IMR-90 (cell line): ENCODE results near the gene CD300C. TPM values are rescaled to one million over a fixed set of nuclear protein-coding genes. Genes with fewer than 3 reads are reported as not detected.

Experiments
- ATAC-seq: fragments of 200-7000 bp; cut with Tn5 transposase; 2 replicates; pipeline ENCODE4 v1.9.1; 2020; ENCODE audit warnings: low read depth, mild to moderate bottlenecking, moderate library complexity
- BruUV-seq: library from RNA; stranded (reverse); fragments of 400-500 nt; replicated peaks from 2 replicates; lab custom pipeline; 2021; lab: Mats Ljungman, UMichigan
- CTCF ChIA-PET: fragments of 300-600 bp; formaldehyde crosslinking; extraction: SDS; loops from one replicate; lab custom pipeline; 2021; ENCODE audit warnings: antibody characterized with exemption; lab: Yijun Ruan, JAX
- POLR2A ChIA-PET: fragments of 300-600 bp; sonication (Branson Sonifier 250); formaldehyde crosslinking; loops from one replicate; lab custom pipeline; 2022; ENCODE audit warnings: antibody characterized with exemption; ENCODE audit not compliant: unreplicated experiment; lab: Charles Lee
- DNase-seq: peaks from one replicate; pipeline ENCODE4 v3.0.0; 2013
- H2AFZ ChIP-seq: replicated peaks from 2 replicates; pipeline ENCODE3; 2013; ENCODE audit warnings: low read length, mild to moderate bottlenecking; ENCODE audit not compliant: poor library complexity
- H2AK5ac ChIP-seq: 2 replicates; pipeline ENCODE4 v1.6.1; 2013; ENCODE audit warnings: low read depth, low read length, inconsistent platforms
- H2AK9ac ChIP-seq: replicated peaks from 2 replicates; pipeline ENCODE3; 2013; ENCODE audit warnings: mild to moderate bottlenecking, low read depth, low read length, moderate library complexity; ENCODE audit not compliant: poor library complexity
- H2BK120ac ChIP-seq: 2 replicates; pipeline ENCODE4 v1.6.1; 2013; ENCODE audit warnings: low read depth, low read length, inconsistent platforms
- H2BK15ac ChIP-seq: 3 replicates; pipeline ENCODE4 v1.6.1; 2013; ENCODE audit warnings: low read depth, low read length, inconsistent platforms
- H2BK20ac ChIP-seq: 2 replicates; pipeline ENCODE4 v1.6.1; 2013; ENCODE audit warnings: low read depth, mild to moderate bottlenecking, inconsistent platforms, low read length, moderate library complexity
- H2BK5ac ChIP-seq: 2 replicates; pipeline ENCODE4 v1.6.1; 2013; ENCODE audit warnings: mild to moderate bottlenecking, low read depth, low read length, inconsistent platforms; ENCODE audit not compliant: poor library complexity, severe bottlenecking
- H3K14ac ChIP-seq: replicated peaks from 2 replicates; pipeline ENCODE4 v1.6.1; 2013; ENCODE audit warnings: low read depth, low read length, inconsistent platforms
- H3K18ac ChIP-seq: 2 replicates; pipeline ENCODE4 v1.6.1; 2013; ENCODE audit warnings: low read depth, low read length, control low read depth
- H3K23ac ChIP-seq: 2 replicates; pipeline ENCODE4 v1.6.1; 2013; ENCODE audit warnings: low read depth, low read length, inconsistent platforms
- H3K27ac ChIP-seq: 2 replicates; pipeline ENCODE4 v1.5.1; 2013; ENCODE audit warnings: mild to moderate bottlenecking, control low read depth, low read length; ENCODE audit not compliant: insufficient read depth
- H3K27me3 ChIP-seq: 2 replicates; pipeline ENCODE4 v1.6.1; 2013; ENCODE audit warnings: low read length; ENCODE audit not compliant: control insufficient read depth, insufficient read depth
- H3K36me3 ChIP-seq: 2 replicates; pipeline ENCODE4 v1.6.1; 2013; ENCODE audit warnings: low read length, mixed read lengths; ENCODE audit not compliant: control insufficient read depth, insufficient read depth
- H3K4ac ChIP-seq: 2 replicates; pipeline ENCODE4 v1.6.1; 2013; ENCODE audit warnings: low read depth, low read length, inconsistent platforms
- H3K4me1 ChIP-seq: 2 replicates; pipeline ENCODE4 v1.6.1; 2013; ENCODE audit warnings: low read length, mixed read lengths; ENCODE audit not compliant: control insufficient read depth, insufficient read depth
- H3K4me2 ChIP-seq: 2 replicates; pipeline ENCODE4 v1.6.1; 2013; ENCODE audit warnings: low read depth, mild to moderate bottlenecking, control low read depth, low read length, moderate library complexity
- H3K4me3 ChIP-seq: 2 replicates; pipeline ENCODE4 v1.5.1; 2013; ENCODE audit warnings: low read depth, mild to moderate bottlenecking, control low read depth, low read length, moderate library complexity; ENCODE audit not compliant: insufficient read depth
- H3K56ac ChIP-seq: 2 replicates; pipeline ENCODE4 v1.6.1; 2013; ENCODE audit warnings: low read length, inconsistent platforms; ENCODE audit not compliant: insufficient read depth; ENCODE audit errors: extremely low read depth
- H3K79me1 ChIP-seq, 2 experiments: 2 replicates each; pipeline ENCODE4 v1.6.1; 2013; ENCODE audit warnings: low read length in 2 of 2, inconsistent platforms in 1 of 2, low read depth in 1 of 2
- H3K9ac ChIP-seq: 2 replicates; pipeline ENCODE4 v1.6.1; 2013; ENCODE audit warnings: low read depth, low read length, control low read depth
- H3K9me1 ChIP-seq: 2 replicates; pipeline ENCODE4 v1.6.1; 2013; ENCODE audit warnings: low read length, inconsistent platforms; ENCODE audit not compliant: insufficient read depth
- H3K9me3 ChIP-seq: 2 replicates; pipeline ENCODE4 v1.6.1; 2013; ENCODE audit warnings: low read length; ENCODE audit not compliant: control insufficient read depth, insufficient read depth
- H4K20me1 ChIP-seq: 2 replicates; pipeline ENCODE4 v1.6.1; 2013; ENCODE audit warnings: low read length, inconsistent platforms; ENCODE audit not compliant: insufficient read depth
- H4K5ac ChIP-seq: 2 replicates; pipeline ENCODE4 v1.6.1; 2013; ENCODE audit warnings: mild to moderate bottlenecking, low read depth, low read length, control low read depth
- H4K8ac ChIP-seq, 2 experiments: 2 replicates each; pipeline ENCODE4 v1.6.1; 2013; ENCODE audit warnings: low read depth in 2 of 2, low read length in 2 of 2, control low read depth in 1 of 2, inconsistent platforms in 1 of 2
- H4K91ac ChIP-seq: 2 replicates; pipeline ENCODE4 v1.6.1; 2013; ENCODE audit warnings: low read depth, low read length, inconsistent platforms; ENCODE audit not compliant: insufficient read depth
- BHLHE40 ChIP-seq: fragments of 150-350 bp; IDR thresholded peaks from 2 replicates; pipeline ENCODE4 v1.6.1; 2016; ENCODE audit warnings: mild to moderate bottlenecking, low read depth, low read length
- CEBPB ChIP-seq: IDR thresholded peaks from 2 replicates; pipeline ENCODE4 v1.6.1; 2012; ENCODE audit warnings: low read depth, low read length, improper control_type of control experiment
- CTCF ChIP-seq: conservative IDR thresholded peaks from 2 replicates; pipeline ENCODE4 v1.5.1; 2012; ENCODE audit warnings: mild to moderate bottlenecking, low read depth, low read length, improper control_type of control experiment
- ELK1 ChIP-seq: fragments of 150-350 bp; IDR thresholded peaks from 2 replicates; pipeline ENCODE4 v1.6.1; 2016; ENCODE audit warnings: low read depth, mild to moderate bottlenecking, low read length, moderate library complexity, borderline replicate concordance
- MAFK ChIP-seq: IDR thresholded peaks from 2 replicates; pipeline ENCODE4 v1.6.1; 2012; ENCODE audit warnings: low read depth, low read length, improper control_type of control experiment
- MXI1 ChIP-seq: IDR thresholded peaks from 2 replicates; pipeline ENCODE4 v1.6.1; 2012; ENCODE audit warnings: low read depth, mild to moderate bottlenecking, low read length, moderate library complexity, borderline replicate concordance
- NFE2L2 ChIP-seq: fragments of 150-350 bp; IDR thresholded peaks from 2 replicates; pipeline ENCODE4 v1.6.1; 2016; ENCODE audit warnings: low read depth, mild to moderate bottlenecking, low read length
- POLR2A ChIP-seq: IDR thresholded peaks from 2 replicates; pipeline ENCODE4 v1.6.1; 2012; ENCODE audit warnings: mild to moderate bottlenecking, low read depth, low read length
- RAD21 ChIP-seq: IDR thresholded peaks from 2 replicates; pipeline ENCODE4 v1.6.1; 2012; ENCODE audit warnings: low read length, improper control_type of control experiment
- RCOR1 ChIP-seq: IDR thresholded peaks from 2 replicates; pipeline ENCODE4 v1.6.1; 2012; ENCODE audit warnings: mild to moderate bottlenecking, low read length, improper control_type of control experiment; ENCODE audit not compliant: insufficient replicate concordance
- RFX5 ChIP-seq: IDR thresholded peaks from 2 replicates; pipeline ENCODE4 v1.8.0; 2012; ENCODE audit warnings: low read depth, mild to moderate bottlenecking, low read length, moderate library complexity
- SMC3 ChIP-seq: fragments of 150-350 bp; IDR thresholded peaks from 2 replicates; pipeline ENCODE4 v1.6.1; 2016; ENCODE audit warnings: low read depth, mild to moderate bottlenecking, antibody characterized with exemption, low read length, moderate library complexity
- WGBS, 2 experiments: methylation state at CpG; one replicate each; pipeline versions ENCODE4 v1.1.5 to v1.1.7; 2013; ENCODE audit warnings: missing lambda C conversion rate in 2 of 2; ENCODE audit not compliant: insufficient read length in 1 of 2; ENCODE audit errors: extremely low coverage in 2 of 2; 5-methylcytosine and 5-hydroxymethylcytosine counted together
- dilution Hi-C: fragments of 300-500 bp; cut with HindIII; formaldehyde crosslinking; loops from one replicate; pipeline ENCODE4 v1.14.3; 2018; ENCODE audit warnings: low sequenced_read_pairs; ENCODE audit not compliant: unreplicated experiment
- in situ Hi-C: fragments of 300-500 bp; cut with MboI; formaldehyde crosslinking; loops from 3 replicates; pipeline ENCODE4 v1.14.3; 2019; ENCODE audit warnings: low sequenced_read_pairs, inconsistent platforms, mixed read lengths
- intact Hi-C: fragments of 100-400 bp; cut with micrococcal nuclease; formaldehyde crosslinking; loops from 2 replicates; pipeline ENCODE4 v1.10.0; 2022
- polyA plus RNA-seq, 3 experiments: library from polyadenylated mRNA; depleted of rRNA; stranded (reverse); fragments of >200 nt; gene quantifications; 2 replicates each; pipeline ENCODE4 v1.2.3, GENCODE V29; 2012; ENCODE audit warnings: low replicate concordance in 1 of 3
- total RNA-seq: library from RNA; depleted of rRNA; stranded (reverse); fragments of >200 nt; gene quantifications from 2 replicates; pipeline ENCODE4 v1.2.3, GENCODE V29; 2012
- TF ChIP-seq, protein P1 (sequence below): fragments of 150-350 bp; IDR thresholded peaks from 2 replicates; pipeline ENCODE4 v1.6.1; 2017; ENCODE audit warnings: mild to moderate bottlenecking, antibody characterized with exemption, low read length, low read depth

Gene CD300C
- total and polyA plus RNA-seq, 2 of the 4 experiments (the other 2 are of a cell fraction): not detected

DNA sequence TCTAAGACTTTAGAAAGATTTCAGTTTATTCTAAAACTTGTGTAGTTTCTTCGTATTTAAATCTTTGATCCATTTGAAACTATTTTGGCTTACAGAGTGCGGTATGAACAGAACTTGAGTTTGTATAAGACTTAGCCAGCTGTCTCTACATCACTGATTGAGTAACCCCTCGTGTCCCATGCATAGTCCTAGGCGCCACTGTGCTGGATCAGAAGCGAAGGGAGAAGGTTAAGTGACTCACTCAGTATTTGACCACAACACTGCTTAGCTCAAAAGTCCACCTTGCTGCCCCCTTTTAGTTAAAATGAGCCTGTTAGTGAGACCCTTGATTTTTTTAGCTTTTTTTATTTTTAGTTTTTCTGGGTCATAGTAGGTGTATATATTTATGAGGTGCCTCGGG, 43.1 kb downstream of the CD300C start:
- Histone ChIP-seq H4K91ac (no peak overlapping the region), H2AFZ (no peak overlapping the region), H3K79me1 (no peaks in the 10 kb centered on the region), H3K9ac (no peak overlapping the region), H3K9me3 (0 out of 2 replicates have a peak, but pooled peaks cover 2% of the 10 kb centered on the region), H3K4me3 (no peak overlapping the region), H3K56ac (no peak overlapping the region), H3K9me1 (no peaks in the 10 kb centered on the region), H2BK15ac (no peak overlapping the region), H3K14ac (no peak overlapping the region), H3K4me2 (no peak overlapping the region), H3K36me3 (no peaks in the 10 kb centered on the region), H3K18ac (no peak overlapping the region), H4K5ac (no peak overlapping the region), H3K4ac (no peak overlapping the region), H2AK5ac (no peak overlapping the region), H2AK9ac (no peak overlapping the region), H3K23ac (no peak overlapping the region), H4K8ac (no peak overlapping the region), H4K20me1 (no peaks in the 10 kb centered on the region), H2BK20ac (no peak overlapping the region), H2BK5ac (no peak overlapping the region), H3K4me1 (no peaks in the 10 kb centered on the region), H3K27me3 (no peaks in the 10 kb centered on the region), H3K27ac (no peak overlapping the region), H2BK120ac (no peak overlapping the region)
- ATAC-seq (no peak), DNase-seq (no peak)
- ChIA-PET CTCF (no interaction called here), POLR2A (no interaction called here)
- 20% methylated on average over 1 of the region's 6 CpGs; no CpG with 5 or more reads in 1 of the 2 experiments for WGBS, 2 experiments
- intact Hi-C loops: no loop called here
- BruUV-seq: no TSS peak
- in situ Hi-C loops: no loop called here
- TF ChIP-seq MAFK (no peak), NFE2L2 (no peak), CTCF (no peak), MXI1 (no peak), RFX5 (no peak), CEBPB (no peak), RCOR1 (no peak), RAD21 (no peak), POLR2A (no peak), BHLHE40 (no peak), ELK1 (no peak), SMC3 (no peak)
- TF ChIP-seq, protein P1, sequence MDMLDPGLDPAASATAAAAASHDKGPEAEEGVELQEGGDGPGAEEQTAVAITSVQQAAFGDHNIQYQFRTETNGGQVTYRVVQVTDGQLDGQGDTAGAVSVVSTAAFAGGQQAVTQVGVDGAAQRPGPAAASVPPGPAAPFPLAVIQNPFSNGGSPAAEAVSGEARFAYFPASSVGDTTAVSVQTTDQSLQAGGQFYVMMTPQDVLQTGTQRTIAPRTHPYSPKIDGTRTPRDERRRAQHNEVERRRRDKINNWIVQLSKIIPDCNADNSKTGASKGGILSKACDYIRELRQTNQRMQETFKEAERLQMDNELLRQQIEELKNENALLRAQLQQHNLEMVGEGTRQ: no peak
- dilution Hi-C loops: no loop called here
